ENCODE results near the gene KCNMB2. TPM values are rescaled to one million over a fixed set of nuclear protein-coding genes. Genes with fewer than 3 reads are reported as not detected.

Gene KCNMB2
- total and polyA plus RNA-seq, 2 experiments from 2014 or later = 2.4 TPM; not detected in 1

DNA sequence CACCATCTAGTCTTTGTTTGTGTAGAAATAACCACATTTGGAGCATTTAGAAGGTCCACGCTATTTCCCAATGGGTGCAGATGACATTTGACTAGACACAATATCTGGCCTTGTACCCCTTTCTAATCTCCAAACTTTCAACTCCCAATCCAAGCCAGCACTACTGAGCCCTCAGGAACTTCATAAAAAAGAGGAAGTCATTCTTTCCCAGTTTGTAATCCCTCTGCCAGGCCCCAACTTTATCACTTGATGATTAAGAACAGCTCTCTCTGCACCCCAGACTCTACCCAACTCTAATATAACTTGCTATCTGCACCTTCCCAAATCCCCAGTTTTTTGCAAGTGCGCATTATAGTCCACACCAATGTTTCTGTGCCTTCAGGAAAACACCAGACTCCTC is 170.2 kb downstream of the KCNMB2 start:
- H2AFZ ChIP-seq = no peak overlapping the region

DNA sequence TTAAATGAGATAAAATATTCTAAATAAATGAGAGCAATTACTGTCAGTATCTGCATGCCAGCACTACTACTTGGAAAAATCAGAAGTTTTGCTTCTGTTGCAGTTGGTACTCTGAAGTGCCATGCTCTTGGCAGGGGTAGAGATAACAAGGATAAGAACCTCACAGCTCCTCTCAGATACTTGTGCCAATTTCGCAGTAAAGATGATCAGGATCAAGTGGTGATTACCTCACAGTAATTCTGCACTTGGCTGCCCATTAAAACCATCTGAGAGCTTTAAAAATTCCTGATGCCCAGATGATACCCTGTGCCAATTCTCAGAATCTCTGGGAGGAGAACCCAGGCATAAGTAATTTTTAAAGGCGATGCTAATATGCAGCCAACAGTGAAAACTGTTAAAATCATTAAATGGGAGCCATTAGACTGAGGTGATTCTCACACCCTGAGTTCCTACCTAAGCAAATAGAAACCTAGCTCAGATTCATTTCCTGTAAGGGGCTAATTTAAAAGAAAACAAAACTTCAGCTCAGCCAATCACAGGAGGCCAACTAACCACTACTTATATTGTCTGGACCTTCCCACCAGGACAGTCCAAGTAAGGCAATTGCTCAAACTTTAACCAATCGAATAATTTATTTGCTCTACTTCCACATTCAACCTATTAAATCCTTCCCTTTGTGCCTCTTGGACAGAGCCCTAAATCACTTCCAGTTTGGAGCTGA is 171.2 kb downstream of the KCNMB2 start:
- Histone ChIP-seq H3K27me3 (no peaks in the 10 kb centered on the region), H3K9me3 (ENCODE audit: low read depth) (no peaks in the 10 kb centered on the region), H3K4me2 (no peak overlapping the region), H3K4me1 (ENCODE audit: insufficient read depth) (peaks cover 3% of the 10 kb centered on the region), H4K20me1 (ENCODE audit: insufficient read depth, poor library complexity, severe bottlenecking) (no peaks in the 10 kb centered on the region), H3K9me2 (replicated peaks; ENCODE audit: insufficient read depth) (no peaks in the 10 kb centered on the region), H3K36me3 (replicated peaks; ENCODE audit: insufficient read depth, low read depth) (no peaks in the 10 kb centered on the region), H3K4me3 (no peak overlapping the region), H3K27ac (no peak overlapping the region), H2AFZ (no peak overlapping the region), H3K79me2 (no peaks in the 10 kb centered on the region)
- DNase-seq (ENCODE audit: low spot score) = no peak
- TF ChIP-seq EZH2 (IDR thresholded peaks at IDR 0.05; ENCODE audit: borderline replicate concordance) = no peak
- TF ChIP-seq, protein P1, sequence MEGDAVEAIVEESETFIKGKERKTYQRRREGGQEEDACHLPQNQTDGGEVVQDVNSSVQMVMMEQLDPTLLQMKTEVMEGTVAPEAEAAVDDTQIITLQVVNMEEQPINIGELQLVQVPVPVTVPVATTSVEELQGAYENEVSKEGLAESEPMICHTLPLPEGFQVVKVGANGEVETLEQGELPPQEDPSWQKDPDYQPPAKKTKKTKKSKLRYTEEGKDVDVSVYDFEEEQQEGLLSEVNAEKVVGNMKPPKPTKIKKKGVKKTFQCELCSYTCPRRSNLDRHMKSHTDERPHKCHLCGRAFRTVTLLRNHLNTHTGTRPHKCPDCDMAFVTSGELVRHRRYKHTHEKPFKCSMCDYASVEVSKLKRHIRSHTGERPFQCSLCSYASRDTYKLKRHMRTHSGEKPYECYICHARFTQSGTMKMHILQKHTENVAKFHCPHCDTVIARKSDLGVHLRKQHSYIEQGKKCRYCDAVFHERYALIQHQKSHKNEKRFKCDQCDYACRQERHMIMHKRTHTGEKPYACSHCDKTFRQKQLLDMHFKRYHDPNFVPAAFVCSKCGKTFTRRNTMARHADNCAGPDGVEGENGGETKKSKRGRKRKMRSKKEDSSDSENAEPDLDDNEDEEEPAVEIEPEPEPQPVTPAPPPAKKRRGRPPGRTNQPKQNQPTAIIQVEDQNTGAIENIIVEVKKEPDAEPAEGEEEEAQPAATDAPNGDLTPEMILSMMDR (IDR thresholded peaks at IDR 0.05; ENCODE audit: poor library complexity) = no peak
- no peak for TF ChIP-seq EZH2phosphoT487 (IDR thresholded peaks at IDR 0.05; ENCODE audit: low read depth, severe bottlenecking, unreplicated experiment)
- 91% methylated on average over 3 of the region's 3 CpGs for WGBS (ENCODE audit: low lambda C conversion rate, missing lambda C conversion rate)

More for the DNA sequence above, 170.2 kb downstream of the KCNMB2 start:
- Histone ChIP-seq H3K79me2 (no peaks in the 10 kb centered on the region), H3K27ac (no peak overlapping the region), H3K4me2 (no peak overlapping the region), H3K9me2 (replicated peaks; ENCODE audit: insufficient read depth) (no peaks in the 10 kb centered on the region), H3K27me3 (no peaks in the 10 kb centered on the region), H3K36me3 (replicated peaks; ENCODE audit: insufficient read depth, low read depth) (no peaks in the 10 kb centered on the region), H3K4me1 (ENCODE audit: insufficient read depth) (peaks cover 3% of the 10 kb centered on the region), H3K9me3 (ENCODE audit: low read depth) (no peaks in the 10 kb centered on the region), H4K20me1 (ENCODE audit: insufficient read depth, poor library complexity, severe bottlenecking) (no peaks in the 10 kb centered on the region), H3K4me3 (no peak overlapping the region)
- 87% methylated on average over 2 of the region's 2 CpGs for WGBS (ENCODE audit: low lambda C conversion rate, missing lambda C conversion rate)
- TF ChIP-seq EZH2phosphoT487 (IDR thresholded peaks at IDR 0.05; ENCODE audit: low read depth, severe bottlenecking, unreplicated experiment) = no peak
- no peak for TF ChIP-seq EZH2 (IDR thresholded peaks at IDR 0.05; ENCODE audit: borderline replicate concordance)
- TF ChIP-seq, protein P1 (IDR thresholded peaks at IDR 0.05; ENCODE audit: poor library complexity) = no peak
- no peak for DNase-seq (ENCODE audit: low spot score)

DNA sequence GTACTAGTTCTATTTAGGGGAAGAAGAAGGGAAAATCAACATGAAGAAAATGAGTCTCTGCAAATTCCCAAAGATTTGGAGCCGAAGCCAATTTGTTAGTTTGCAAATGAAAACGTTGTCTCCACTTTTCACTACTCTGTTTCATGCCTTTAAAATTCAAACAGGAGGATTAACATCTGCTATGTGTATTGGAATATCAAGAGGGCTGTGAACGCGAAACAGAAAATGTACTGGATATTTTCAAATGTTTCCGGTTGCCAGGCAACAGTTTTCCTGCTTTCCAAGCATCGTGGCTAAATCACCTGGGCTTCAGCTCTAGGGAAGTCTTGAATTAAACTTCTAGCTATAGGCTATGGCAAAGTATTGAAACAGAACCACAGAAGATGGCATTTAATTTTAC is 172.8 kb downstream of the KCNMB2 start:
- Histone ChIP-seq H3K4me3 (no peak overlapping the region), H3K79me2 (no peaks in the 10 kb centered on the region), H3K9me2 (replicated peaks; ENCODE audit: insufficient read depth) (no peaks in the 10 kb centered on the region), H3K9me3 (ENCODE audit: low read depth) (no peaks in the 10 kb centered on the region), H3K27me3 (no peaks in the 10 kb centered on the region), H3K27ac (no peak overlapping the region), H3K4me2 (no peak overlapping the region), H3K4me1 (ENCODE audit: insufficient read depth) (no peaks in the 10 kb centered on the region), H2AFZ (no peak overlapping the region), H3K36me3 (replicated peaks; ENCODE audit: insufficient read depth, low read depth) (no peaks in the 10 kb centered on the region), H4K20me1 (ENCODE audit: insufficient read depth, poor library complexity, severe bottlenecking) (no peaks in the 10 kb centered on the region)
- WGBS (ENCODE audit: low lambda C conversion rate, missing lambda C conversion rate) = 43% methylated on average over 6 of the region's 6 CpGs
- peak; percentile 20 for DNase-seq (ENCODE audit: low spot score)
- TF ChIP-seq EZH2 (IDR thresholded peaks at IDR 0.05; ENCODE audit: borderline replicate concordance) = no peak

DNA sequence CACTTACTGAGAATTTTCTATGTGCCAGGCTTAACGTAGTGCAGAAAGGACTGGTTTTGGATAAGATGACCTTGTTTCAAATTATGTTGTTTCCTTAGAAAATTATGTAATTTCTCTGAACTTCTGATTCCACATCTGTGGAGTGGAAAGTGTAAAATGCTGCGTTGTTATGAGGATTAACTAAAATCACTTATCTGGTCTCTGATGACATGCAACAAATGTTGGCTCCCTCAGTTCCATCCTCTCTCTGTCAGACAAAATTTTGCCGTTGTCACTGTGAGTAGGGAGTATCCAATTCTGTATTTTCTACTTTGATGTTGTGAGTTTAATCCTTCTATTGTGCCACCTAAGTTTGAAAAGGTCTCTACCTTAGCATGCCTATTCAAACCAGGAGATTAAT is 175.5 kb downstream of the KCNMB2 start:
- 82% methylated on average over 3 of the region's 3 CpGs for WGBS (ENCODE audit: low lambda C conversion rate, missing lambda C conversion rate)
- Histone ChIP-seq H3K79me2 (no peaks in the 10 kb centered on the region), H3K27me3 (no peaks in the 10 kb centered on the region), H3K4me3 (no peak overlapping the region), H3K36me3 (replicated peaks; ENCODE audit: insufficient read depth, low read depth) (no peaks in the 10 kb centered on the region), H3K9me2 (replicated peaks; ENCODE audit: insufficient read depth) (no peaks in the 10 kb centered on the region), H3K4me2 (no peak overlapping the region), H4K20me1 (ENCODE audit: insufficient read depth, poor library complexity, severe bottlenecking) (no peaks in the 10 kb centered on the region), H3K27ac (no peak overlapping the region), H2AFZ (no peak overlapping the region), H3K9me3 (ENCODE audit: low read depth) (no peaks in the 10 kb centered on the region), H3K4me1 (ENCODE audit: insufficient read depth) (peaks cover 6% of the 10 kb centered on the region)
- TF ChIP-seq EZH2phosphoT487 (IDR thresholded peaks at IDR 0.05; ENCODE audit: low read depth, severe bottlenecking, unreplicated experiment) (no peak), EZH2 (IDR thresholded peaks at IDR 0.05; ENCODE audit: borderline replicate concordance) (no peak)
- TF ChIP-seq, protein P1 (IDR thresholded peaks at IDR 0.05; ENCODE audit: poor library complexity) = no peak
- DNase-seq (ENCODE audit: low spot score) = no peak

Data from hepatocyte (in vitro differentiated cells).